T-helper 1 cell treated with Interleukin-12 subunit alpha and Interleukin-12 subunit beta and Interleukin-4 antibody, amounts not matched to agents 30 ng/mL and 1 ng/mL, for 36 hours (primary cell): ENCODE results near the gene HSPG2. TPM values are rescaled to one million over a fixed set of nuclear protein-coding genes. Genes with fewer than 3 reads are reported as not detected.

Experiments used
- intact Hi-C: fragments of 100-400 bp; cut with micrococcal nuclease; formaldehyde crosslinking; loops from one replicate; pipeline ENCODE4 v1.15.1; 2024
- total RNA-seq: library from RNA; stranded (reverse); gene quantifications from 2 replicates; pipeline ENCODE4 v1.2.3, GENCODE V29; 2022

The HSPG2 gene
- total RNA-seq, 1 donor from 2014 or later = 3.9 TPM

- intact Hi-C loops = no loop called here
Observed at GRCh38 chr1:21899987-21900386, 37.1 kb downstream of the HSPG2 start.

GRCh38 chr1:21899267-21899810, 37.8 kb downstream of the HSPG2 start:
- intact Hi-C loops = no loop called here

- intact Hi-C loops = no loop called here
Observed at GRCh38 chr1:21898326-21899200, 38.5 kb downstream of the HSPG2 start.

- intact Hi-C loops = no loop called here
Observed at GRCh38 chr1:21897844-21898243, 39.3 kb downstream of the HSPG2 start.

GRCh38 chr1:21896652-21897532, 40.2 kb downstream of the HSPG2 start:
- intact Hi-C loops = no loop called here

GRCh38 chr1:21896026-21896425, 41.1 kb downstream of the HSPG2 start:
- intact Hi-C loops = no loop called here

GRCh38 chr1:21894034-21894881, 42.9 kb downstream of the HSPG2 start:
- intact Hi-C loops = no loop called here

- intact Hi-C loops = no loop called here
Observed at GRCh38 chr1:21893046-21893805, 43.9 kb downstream of the HSPG2 start.

GRCh38 chr1:21891621-21892479, 45.3 kb downstream of the HSPG2 start:
- intact Hi-C loops = no loop called here

GRCh38 chr1:21891081-21891480, 46.0 kb downstream of the HSPG2 start:
- intact Hi-C loops = no loop called here

GRCh38 chr1:21888500-21888899, 48.6 kb downstream of the HSPG2 start:
- intact Hi-C loops = no loop called here

- intact Hi-C loops = no loop called here
Observed at GRCh38 chr1:21887796-21888195, 49.3 kb downstream of the HSPG2 start.

- intact Hi-C loops = no loop called here
Observed at GRCh38 chr1:21887216-21887736, 49.8 kb downstream of the HSPG2 start.

- intact Hi-C loops = no loop called here
Observed at GRCh38 chr1:21886486-21887215, 50.5 kb downstream of the HSPG2 start.

GRCh38 chr1:21885236-21886037, 51.7 kb downstream of the HSPG2 start:
- intact Hi-C loops = no loop called here

GRCh38 chr1:21884456-21885235, 52.5 kb downstream of the HSPG2 start:
- intact Hi-C loops = no loop called here
